HepG2 (cell line): ENCODE measurements around the gene TCEANC2. TPM values are rescaled to one million over a fixed set of nuclear protein-coding genes. Genes with fewer than 3 reads are reported as not detected.

Experiments used
- ATF4 ChIP-seq, 2 experiments: fragments of 450-650 bp in 1 of 2; sonication (generic) in 1 of 2; formaldehyde crosslinking; IDR thresholded peaks; 2 replicates each; pipeline versions ENCODE4 v1.5.0 to v1.8.0; 2020 to 2022; ENCODE audit warnings: mild to moderate bottlenecking in 1 of 2, missing genetic modification reagents in 1 of 2
- FOXO1 ChIP-seq: sonication (generic); formaldehyde crosslinking; IDR thresholded peaks from 2 replicates; pipeline ENCODE4 v1.4.0; 2020; ENCODE audit warnings: missing genetic modification reagents
- HNF4A ChIP-seq: sonication (generic); formaldehyde crosslinking; IDR thresholded peaks from 2 replicates; pipeline ENCODE4 v1.4.0; 2020; ENCODE audit warnings: missing genetic modification reagents
- HNF4G ChIP-seq, 2 experiments: sonication (generic) in 1 of 2; formaldehyde crosslinking in 1 of 2; IDR thresholded peaks; 2 replicates each; pipeline versions ENCODE4 v1.4.0 to v1.6.1; 2011 to 2020; ENCODE audit warnings: borderline replicate concordance in 2 of 2, low read depth in 2 of 2, mild to moderate bottlenecking in 2 of 2, low read length in 1 of 2, missing genetic modification reagents in 1 of 2, moderate library complexity in 1 of 2
- HOMEZ ChIP-seq: IDR thresholded peaks from 2 replicates; pipeline ENCODE4 v1.6.1; 2016; ENCODE audit warnings: low read depth
- NFAT5 ChIP-seq: sonication (generic); formaldehyde crosslinking; IDR thresholded peaks from 2 replicates; pipeline ENCODE4 v1.4.0; 2020; ENCODE audit warnings: missing genetic modification reagents
- NR2C2 ChIP-seq: sonication (generic); formaldehyde crosslinking; IDR thresholded peaks from 2 replicates; pipeline ENCODE4 v1.4.0; 2020; ENCODE audit warnings: missing genetic modification reagents, mild to moderate bottlenecking, moderate library complexity, borderline replicate concordance
- SALL1 ChIP-seq: sonication (generic); formaldehyde crosslinking; IDR thresholded peaks from 2 replicates; pipeline ENCODE4 v1.8.0; 2022; ENCODE audit warnings: mild to moderate bottlenecking, missing genetic modification reagents
- TBL1XR1 ChIP-seq: fragments of 150-350 bp; IDR thresholded peaks from 2 replicates; pipeline ENCODE4 v1.6.1; 2014; ENCODE audit warnings: borderline replicate concordance, low read length; ENCODE audit not compliant: partially characterized antibody
- ZNF263 ChIP-seq: sonication (generic); formaldehyde crosslinking; IDR thresholded peaks from 2 replicates; pipeline ENCODE4 v1.4.0; 2020; ENCODE audit warnings: missing genetic modification reagents
- ZNF496 ChIP-seq: sonication (generic); formaldehyde crosslinking; IDR thresholded peaks from 2 replicates; pipeline ENCODE4 v1.8.1; 2023; ENCODE audit warnings: mild to moderate bottlenecking, moderate library complexity, missing genetic modification reagents; ENCODE audit not compliant: insufficient replicate concordance
- polyA plus RNA-seq, 8 experiments: library from polyadenylated mRNA; depleted of rRNA in 3 of 8; stranded (reverse) in 7 of 8; unstranded in 1 of 8; fragments of >200 nt; fragmentation: Illumina TruSeq in 4 of 8; extraction: Trizol in 4 of 8; gene quantifications; 2 replicates each; pipeline versions ENCODE4 v1.2.1 to v1.2.3, GENCODE V29; 2011 to 2016; ENCODE audit warnings: low read depth in 4 of 8, missing spikeins in 1 of 8, mixed read lengths in 1 of 8; ENCODE audit not compliant: insufficient read depth in 1 of 8
- total RNA-seq, 5 experiments: library from RNA; depleted of rRNA; stranded (reverse); fragments of >200 nt; fragmentation: Illumina TruSeq; extraction: Trizol; gene quantifications; 2 replicates each; pipeline ENCODE4 v1.2.3, GENCODE V29; 2016; ENCODE audit warnings: low read depth in 1 of 5

The TCEANC2 gene
- total and polyA plus RNA-seq, 2 of the 13 experiments (the other 11 are each of a cell fraction or from before 2014, with no cell fraction given), result 3.8 to 5.0 TPM

- TF ChIP-seq NFAT5 (no peak), FOXO1 (no peak), ATF4 (CRISPR knock-in tag; IDR thresholded peaks at IDR 0.05) (no peak), ZNF496 (CRISPR knock-in tag) (no peak), HNF4G (IDR thresholded peaks at IDR 0.05; ENCODE audit: borderline replicate concordance, low read depth, low read length) (0 out of 2 replicates have a peak, but pooled peaks have one; percentile 29), HNF4G (CRISPR knock-in tag; IDR thresholded peaks at IDR 0.05; ENCODE audit: borderline replicate concordance, low read depth) (no peak), ZNF263 (CRISPR knock-in tag) (no peak; the same call in 1 of the 2 replicates), HNF4A (CRISPR knock-in tag) (peak; percentile 70), TBL1XR1 (no peak), NR2C2 (CRISPR knock-in tag) (peak; percentile 34; the same call in 1 of the 2 replicates), SALL1 (peak; percentile 41; the same call in 1 of the 2 replicates), HOMEZ (peak; percentile 60; the same call in 1 of the 2 replicates)
Measured at GRCh38 chr1:54095546-54096226, 42.3 kb downstream of the TCEANC2 start (continued).
